Measurements from ENCODE around the gene ARID3B. TPM values are rescaled to one million over a fixed set of nuclear protein-coding genes. Genes with fewer than 3 reads are reported as not detected.

The ARID3B gene
- total RNA-seq, 1 experiment from 2014 or later = 12.7 TPM

GRCh38 chr15:74622758-74623157 lies 81.7 kb downstream of the ARID3B start:
- ChIA-PET POLR2A (no interaction called here), CTCF (interaction anchor here (2.1 kb wide), 1 partner anchor 9 kb away, joined by 10 read pairs; no protein-coding TSS in a partner anchor)
- Histone ChIP-seq H3K27ac (ENCODE audit: low read length) (no peak overlapping the region), H3K27me3 (ENCODE audit: control insufficient read depth, insufficient read depth, low read length) (no peaks in the 10 kb centered on the region), H3K36me3 (ENCODE audit: control insufficient read depth, insufficient read depth, low read length) (peaks cover 34% of the 10 kb centered on the region), H3K4me1 (ENCODE audit: control insufficient read depth, insufficient read depth, low read length) (peaks cover 10% of the 10 kb centered on the region), H3K9me3 (ENCODE audit: control insufficient read depth, insufficient read depth, low read depth, low read length) (no peaks in the 10 kb centered on the region), H3K4me3 (ENCODE audit: low read depth in 2 of 2, low read length in 2 of 2) (no peak overlapping the region)
- TF ChIP-seq, protein P1, sequence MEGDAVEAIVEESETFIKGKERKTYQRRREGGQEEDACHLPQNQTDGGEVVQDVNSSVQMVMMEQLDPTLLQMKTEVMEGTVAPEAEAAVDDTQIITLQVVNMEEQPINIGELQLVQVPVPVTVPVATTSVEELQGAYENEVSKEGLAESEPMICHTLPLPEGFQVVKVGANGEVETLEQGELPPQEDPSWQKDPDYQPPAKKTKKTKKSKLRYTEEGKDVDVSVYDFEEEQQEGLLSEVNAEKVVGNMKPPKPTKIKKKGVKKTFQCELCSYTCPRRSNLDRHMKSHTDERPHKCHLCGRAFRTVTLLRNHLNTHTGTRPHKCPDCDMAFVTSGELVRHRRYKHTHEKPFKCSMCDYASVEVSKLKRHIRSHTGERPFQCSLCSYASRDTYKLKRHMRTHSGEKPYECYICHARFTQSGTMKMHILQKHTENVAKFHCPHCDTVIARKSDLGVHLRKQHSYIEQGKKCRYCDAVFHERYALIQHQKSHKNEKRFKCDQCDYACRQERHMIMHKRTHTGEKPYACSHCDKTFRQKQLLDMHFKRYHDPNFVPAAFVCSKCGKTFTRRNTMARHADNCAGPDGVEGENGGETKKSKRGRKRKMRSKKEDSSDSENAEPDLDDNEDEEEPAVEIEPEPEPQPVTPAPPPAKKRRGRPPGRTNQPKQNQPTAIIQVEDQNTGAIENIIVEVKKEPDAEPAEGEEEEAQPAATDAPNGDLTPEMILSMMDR (IDR thresholded peaks at IDR 0.05) = no peak
- TF ChIP-seq POLR2AphosphoS5 (IDR thresholded peaks at IDR 0.05; ENCODE audit: low read depth, low read length) (no peak), TCF7L2 (IDR thresholded peaks at IDR 0.05; ENCODE audit: low read depth, low read length) (no peak), REST (IDR thresholded peaks at IDR 0.05; ENCODE audit: insufficient read depth in 1 of 2, low read depth in 2 of 2, low read length in 1 of 2) (no peak), SIN3A (IDR thresholded peaks at IDR 0.05; ENCODE audit: borderline replicate concordance, insufficient read depth, low read depth, low read length) (no peak)
- ATAC-seq (no peak), DNase-seq (ENCODE audit: low read depth, low spot score) (no peak)
- no TSS peak for BruUV-seq (replicated peaks)
- in situ Hi-C loops (cut with HindIII; ENCODE audit: low pct_unique_long_range_greater_than_20kb, low sequenced_read_pairs) (no loop called here), intact Hi-C loops (cut with micrococcal nuclease; ENCODE audit: unreplicated experiment) (no loop called here)

DNA sequence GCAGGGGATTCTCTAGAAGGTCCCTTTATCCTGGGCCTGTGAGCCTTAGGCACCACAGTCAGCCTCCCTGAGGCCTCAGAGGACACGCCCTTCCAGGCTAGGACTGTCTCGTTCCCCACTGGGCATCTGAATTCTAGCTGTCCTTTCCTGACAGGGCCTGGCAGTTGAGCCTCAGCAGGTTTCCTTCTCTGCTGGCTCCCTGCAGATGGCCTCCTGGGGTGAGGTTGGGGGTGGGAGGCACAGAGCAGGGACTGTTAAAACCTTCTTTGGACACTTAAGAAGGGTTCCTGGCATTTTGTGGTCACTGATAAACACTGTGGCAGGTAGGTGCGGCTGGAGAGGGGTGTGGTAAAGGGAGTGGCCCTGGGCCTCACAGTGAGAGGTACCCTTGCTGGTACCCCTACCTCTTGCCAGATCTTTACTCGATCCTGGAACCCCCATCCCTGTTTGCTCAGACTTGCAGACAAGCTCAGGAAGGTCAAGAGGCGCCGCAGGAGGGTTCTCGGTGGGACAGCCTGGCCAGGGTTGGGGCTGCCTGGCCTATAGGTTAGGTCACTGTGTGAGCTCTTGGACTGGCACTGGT lies 83.1 kb downstream of the ARID3B start:
- in situ Hi-C loops (cut with HindIII; ENCODE audit: low pct_unique_long_range_greater_than_20kb, low sequenced_read_pairs) (no loop called here), intact Hi-C loops (cut with micrococcal nuclease; ENCODE audit: unreplicated experiment) (no loop called here)
- no peak for DNase-seq (ENCODE audit: low read depth, low spot score)
- peaks cover 10% of the 10 kb centered on the region; the same call in 1 of the 2 replicates for H3K4me1 ChIP-seq (ENCODE audit: control insufficient read depth, insufficient read depth, low read length)
- H3K9me3 ChIP-seq (ENCODE audit: control insufficient read depth, insufficient read depth, low read depth, low read length) = no peaks in the 10 kb centered on the region
- POLR2A ChIA-PET = no interaction called here
- TF ChIP-seq POLR2AphosphoS5 (IDR thresholded peaks at IDR 0.05; ENCODE audit: low read depth, low read length) = no peak
- BruUV-seq (replicated peaks) = no TSS peak
- CTCF ChIA-PET = interaction anchor here (0.9 kb wide), 1 partner anchor 12 kb away, joined by 3 read pairs; no protein-coding TSS in a partner anchor
- peaks cover 39% of the 10 kb centered on the region for H3K36me3 ChIP-seq (ENCODE audit: control insufficient read depth, insufficient read depth, low read length)
- no peaks in the 10 kb centered on the region for H3K27me3 ChIP-seq (ENCODE audit: control insufficient read depth, insufficient read depth, low read length)
- no peak overlapping the region for H3K27ac ChIP-seq (ENCODE audit: low read length)
- no peak overlapping the region for H3K4me3 ChIP-seq (ENCODE audit: low read depth in 2 of 2, low read length in 2 of 2)
- ATAC-seq = no peak

DNA sequence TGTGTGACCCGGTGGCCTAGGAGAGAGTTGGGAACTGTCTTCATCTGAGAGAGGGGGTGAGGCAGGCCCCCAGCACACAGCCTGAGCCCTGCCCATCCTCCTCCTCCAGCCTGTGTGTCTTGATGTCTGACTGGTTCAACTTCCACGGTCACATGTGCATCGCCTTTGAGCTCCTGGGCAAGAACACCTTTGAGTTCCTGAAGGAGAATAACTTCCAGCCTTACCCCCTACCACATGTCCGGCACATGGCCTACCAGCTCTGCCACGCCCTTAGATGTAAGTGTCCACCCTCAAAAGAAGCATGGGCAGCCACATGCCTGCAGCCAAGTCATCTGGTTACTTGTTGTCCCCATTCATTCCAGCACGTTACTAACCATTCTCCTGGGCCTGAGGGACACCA lies 84.7 kb downstream of the ARID3B start:
- Histone ChIP-seq H3K36me3 (ENCODE audit: control insufficient read depth, insufficient read depth, low read length) (peaks cover 41% of the 10 kb centered on the region), H3K4me3 (ENCODE audit: low read depth in 2 of 2, low read length in 2 of 2) (no peak overlapping the region), H3K9me3 (ENCODE audit: control insufficient read depth, insufficient read depth, low read depth, low read length) (no peaks in the 10 kb centered on the region), H3K4me1 (ENCODE audit: control insufficient read depth, insufficient read depth, low read length) (peaks cover 6% of the 10 kb centered on the region; the same call in 1 of the 2 replicates), H3K27me3 (ENCODE audit: control insufficient read depth, insufficient read depth, low read length) (no peaks in the 10 kb centered on the region), H3K27ac (ENCODE audit: low read length) (no peak overlapping the region)
- ATAC-seq (no peak), DNase-seq (ENCODE audit: low read depth, low spot score) (no peak)
- CTCF ChIA-PET = no interaction called here
- TF ChIP-seq REST (IDR thresholded peaks at IDR 0.05; ENCODE audit: insufficient read depth in 1 of 2, low read depth in 2 of 2, low read length in 1 of 2) (no peak), TCF7L2 (IDR thresholded peaks at IDR 0.05; ENCODE audit: low read depth, low read length) (no peak), SIN3A (IDR thresholded peaks at IDR 0.05; ENCODE audit: borderline replicate concordance, insufficient read depth, low read depth, low read length) (no peak), POLR2AphosphoS5 (IDR thresholded peaks at IDR 0.05; ENCODE audit: low read depth, low read length) (no peak)
- TF ChIP-seq, protein P1 (IDR thresholded peaks at IDR 0.05) = no peak
- intact Hi-C loops (cut with micrococcal nuclease; ENCODE audit: unreplicated experiment) (no loop called here), in situ Hi-C loops (cut with HindIII; ENCODE audit: low pct_unique_long_range_greater_than_20kb, low sequenced_read_pairs) (loop anchor here (25.0 kb wide), 1 partner anchor 137 kb away; no protein-coding TSS in a partner anchor)
- POLR2A ChIA-PET = interaction anchor here (0.6 kb wide), 2 partner anchors 58 to 134 kb away, joined by 4 to 9 read pairs; no protein-coding TSS in a partner anchor
- no TSS peak for BruUV-seq (replicated peaks)

Data from Panc1 (cell line).